H4 (cell line): Measurements from ENCODE around the gene NECTIN1. TPM values are rescaled to one million over a fixed set of nuclear protein-coding genes. Genes with fewer than 3 reads are reported as not detected.

Experiments
- DNase-seq: peaks from one replicate; pipeline ENCODE4 v3.0.0-alpha.2; 2015; ENCODE audit warnings: low spot score
- total RNA-seq: library from RNA; depleted of rRNA; stranded (reverse); fragments of >200 nt; shearing (Covaris generic); gene quantifications from 2 replicates; pipeline ENCODE4 v1.2.3, GENCODE V29; 2014

The NECTIN1 gene
- total RNA-seq, 1 experiment from 2014 or later: 6.6 TPM

- no peak for DNase-seq
Observed at GRCh38 chr11:119672597-119672996, 56.4 kb downstream of the NECTIN1 start.

DNA sequence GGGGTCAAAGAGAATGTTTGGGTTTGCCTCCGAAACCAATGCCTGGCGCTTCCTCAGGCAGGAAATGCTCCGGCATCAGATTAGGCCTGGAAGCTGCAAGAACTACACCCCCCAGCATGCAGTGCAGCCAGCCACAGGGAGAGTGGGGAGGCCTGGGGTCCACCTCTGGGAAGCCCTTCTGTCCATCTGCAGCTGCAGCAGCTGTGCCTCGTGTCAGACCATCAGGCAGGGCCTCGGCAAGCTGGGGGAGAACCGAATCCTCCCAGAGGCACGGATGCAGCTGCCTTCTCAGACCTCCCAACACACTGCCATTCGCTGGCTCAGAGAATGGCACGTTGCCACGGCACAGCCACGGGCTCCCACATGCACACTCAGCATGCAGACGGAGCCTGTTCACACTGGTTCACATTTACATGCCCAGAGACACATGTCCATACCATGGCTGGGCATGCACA lies 57.4 kb downstream of the NECTIN1 start:
- DNase-seq: no peak

GRCh38 chr11:119671051-119671450 lies 57.9 kb downstream of the NECTIN1 start:
- no peak for DNase-seq

DNA sequence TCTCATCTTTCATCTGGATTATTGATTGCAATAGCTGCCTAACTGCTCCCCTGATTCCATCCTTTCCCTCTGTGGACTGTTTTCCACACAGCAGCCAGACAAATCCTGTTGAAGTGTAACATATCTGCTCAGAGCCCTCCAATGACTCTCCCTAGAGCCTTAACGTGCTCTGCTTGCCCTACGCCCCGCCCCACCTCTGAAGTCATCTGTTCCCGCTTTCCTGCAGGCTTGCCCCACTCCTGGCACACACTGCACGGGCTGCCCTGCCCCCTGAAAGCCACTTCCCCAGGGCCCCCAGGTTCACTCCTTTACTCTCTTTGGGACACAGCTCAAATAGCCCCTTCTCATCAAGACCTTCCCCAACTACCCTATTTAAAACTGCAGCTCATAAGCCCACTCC lies 59.5 kb downstream of the NECTIN1 start:
- DNase-seq: no peak

DNA sequence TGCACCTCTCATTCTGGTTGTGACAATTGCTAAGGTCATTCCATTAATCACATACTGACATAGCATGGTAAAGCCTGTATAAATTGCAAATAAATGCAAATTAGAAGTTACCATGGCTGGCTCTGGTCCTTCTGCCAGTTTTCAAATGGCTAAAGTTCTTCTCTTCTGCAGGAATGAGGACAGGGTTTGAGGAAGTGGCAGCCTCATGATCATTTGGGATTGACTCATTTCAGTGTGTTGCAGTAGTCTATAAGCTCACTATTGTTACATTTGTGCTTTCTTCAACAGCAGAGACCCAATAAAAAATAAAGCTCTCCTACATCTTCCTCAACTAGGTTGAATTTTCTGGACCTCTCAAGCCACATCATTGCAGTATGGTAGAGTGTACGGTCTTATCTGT lies 60.3 kb downstream of the NECTIN1 start:
- DNase-seq: no peak

DNA sequence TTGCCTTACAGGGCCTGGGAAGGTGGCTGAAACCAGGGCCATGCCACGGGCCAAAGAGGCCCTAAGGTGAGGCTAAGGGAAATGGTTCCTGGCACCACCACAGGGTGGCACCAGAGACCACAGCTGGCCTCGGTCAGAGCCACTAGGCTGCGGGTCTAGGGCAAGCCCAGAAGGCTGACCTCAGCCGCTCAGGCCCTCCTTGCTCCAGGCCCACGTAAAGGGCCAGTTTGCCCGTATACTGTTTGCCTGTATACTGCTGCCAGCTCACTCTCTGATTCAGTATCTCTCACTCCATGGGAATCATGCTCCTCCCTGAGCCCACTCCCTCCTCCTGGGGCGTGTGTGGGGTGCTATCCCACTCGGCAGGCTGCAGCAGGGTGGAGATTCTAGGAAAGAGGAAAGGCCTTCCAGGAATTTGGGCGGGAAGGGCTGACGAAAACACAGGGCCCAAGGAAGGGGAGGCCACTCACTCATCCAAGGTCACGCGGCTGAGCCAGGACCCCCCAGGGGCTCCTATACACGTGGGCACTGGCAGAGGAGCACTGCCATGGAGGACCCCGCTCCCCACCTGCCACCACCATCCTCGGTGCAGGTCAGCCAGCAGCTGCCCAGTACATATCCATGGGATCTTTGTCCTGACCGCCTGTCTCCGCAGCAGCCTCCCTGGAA lies 62.4 kb downstream of the NECTIN1 start:
- peak; percentile 42 for DNase-seq

DNA sequence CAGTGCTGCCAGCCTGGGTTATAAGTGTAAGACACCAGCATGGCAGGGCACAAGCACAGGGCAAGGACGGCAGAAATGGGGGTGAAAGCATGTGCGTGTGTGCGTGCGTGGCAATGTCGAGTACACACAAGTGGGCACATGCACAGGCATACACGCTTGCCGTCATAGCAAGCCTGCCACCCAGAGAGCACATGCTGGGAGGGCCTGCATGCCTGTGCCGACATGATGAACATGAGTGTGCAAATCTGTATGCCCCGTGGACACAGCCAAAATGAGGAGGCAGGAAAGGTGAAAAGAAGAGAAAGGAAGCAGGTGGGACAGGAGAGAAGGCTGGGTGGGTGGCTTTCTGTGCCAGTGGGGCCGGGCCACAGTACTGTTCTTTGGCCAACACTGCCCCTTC lies 62.9 kb downstream of the NECTIN1 start:
- DNase-seq: no peak

- DNase-seq: no peak
Observed at GRCh38 chr11:119664701-119665420, 64.1 kb downstream of the NECTIN1 start.

GRCh38 chr11:119664063-119664572 lies 64.9 kb downstream of the NECTIN1 start:
- no peak for DNase-seq

DNA sequence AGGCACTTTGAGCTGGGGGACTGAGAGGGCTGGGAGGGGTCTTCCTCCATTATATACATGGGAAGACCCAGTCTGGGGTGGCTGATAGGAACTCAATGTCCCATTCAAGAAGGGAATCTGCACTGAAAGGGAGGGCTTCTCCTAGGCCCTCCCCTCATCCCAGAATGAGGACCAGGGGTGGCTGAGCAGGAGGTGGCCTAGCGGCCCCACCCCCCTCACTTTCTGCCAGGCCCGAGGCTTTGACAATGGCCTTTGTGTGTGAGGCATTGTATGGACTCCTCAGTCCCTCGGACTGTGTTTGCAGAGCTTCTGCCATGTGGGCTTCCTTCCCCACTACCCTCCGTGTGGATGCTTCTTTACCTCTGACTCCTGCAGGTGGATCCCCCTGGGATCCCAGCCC lies 65.7 kb downstream of the NECTIN1 start:
- no peak for DNase-seq

- no peak for DNase-seq
Observed at GRCh38 chr11:119661226-119661625, 67.8 kb downstream of the NECTIN1 start.

DNA sequence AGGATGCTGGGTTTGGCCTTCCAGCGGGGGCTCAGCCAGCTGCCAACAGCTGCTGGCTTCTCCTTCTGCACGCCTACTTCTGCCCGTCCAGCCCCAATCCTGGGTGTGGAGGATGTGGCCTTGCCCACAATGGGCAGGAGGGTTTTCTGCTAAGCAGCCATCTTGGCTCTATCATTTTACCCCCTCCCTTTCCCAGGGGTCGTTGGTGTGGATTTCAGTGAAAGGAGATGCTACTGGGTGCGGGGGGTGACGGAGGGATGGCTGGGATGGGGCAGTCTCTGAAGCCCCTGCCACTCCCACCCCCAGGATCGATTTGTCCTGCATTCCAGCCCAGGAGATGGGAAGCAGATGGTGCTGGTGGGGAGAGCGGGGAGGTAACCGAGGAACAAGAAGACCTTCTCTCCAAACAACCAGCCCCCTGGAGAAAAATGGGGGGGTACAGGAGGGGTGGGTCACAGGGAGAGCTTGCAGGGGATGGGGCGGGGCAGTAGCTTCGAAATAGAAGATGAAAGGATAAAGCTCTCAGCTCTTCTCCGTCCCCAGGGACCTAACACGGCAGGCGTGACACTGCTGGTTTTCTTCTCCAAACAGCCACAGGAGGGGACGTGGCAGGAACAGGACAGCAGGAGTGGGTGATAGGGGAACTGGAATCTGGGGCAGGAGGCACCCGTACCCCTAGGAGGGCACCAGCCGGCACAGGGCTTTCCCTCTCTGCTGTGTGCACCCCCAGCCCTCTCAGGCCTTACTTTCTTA lies 68.9 kb downstream of the NECTIN1 start:
- no peak for DNase-seq

DNA sequence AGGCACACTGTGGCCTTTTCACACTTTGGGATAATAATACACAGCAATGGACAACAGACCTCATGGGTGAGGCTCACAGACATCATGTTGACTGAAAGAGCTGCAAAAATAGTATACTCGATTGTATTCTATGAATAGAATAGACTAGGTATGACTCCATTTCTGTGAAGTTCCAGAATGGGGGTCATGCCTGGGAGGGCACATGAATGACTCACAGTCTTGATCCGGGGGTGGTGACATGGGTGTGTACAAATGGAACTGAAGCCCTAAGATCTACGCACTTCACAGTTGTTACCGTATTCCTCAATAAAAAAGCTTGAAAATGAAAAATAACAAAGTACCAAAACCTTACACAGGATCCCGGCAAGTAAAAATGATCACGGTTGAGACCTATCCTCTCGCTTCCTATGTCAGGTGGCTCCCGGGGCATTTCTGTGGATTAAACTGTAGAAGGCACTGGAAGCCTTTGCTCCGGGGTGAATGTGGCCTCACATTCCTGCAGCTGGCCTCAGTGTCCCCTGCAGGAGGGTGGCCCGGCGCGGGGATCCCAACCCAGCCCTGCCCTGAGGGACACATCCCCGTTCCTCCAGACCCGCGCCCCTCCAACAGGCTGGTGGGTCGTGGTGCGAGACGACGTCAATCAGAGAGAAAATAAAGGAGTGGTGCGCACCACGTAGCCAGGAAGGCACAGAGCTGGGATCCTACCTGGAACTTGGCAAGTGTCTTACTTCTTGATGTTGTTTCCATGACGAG lies 75.9 kb downstream of the NECTIN1 start:
- no peak for DNase-seq

GRCh38 chr11:119651802-119652584 lies 77.0 kb downstream of the NECTIN1 start:
- no peak for DNase-seq

DNA sequence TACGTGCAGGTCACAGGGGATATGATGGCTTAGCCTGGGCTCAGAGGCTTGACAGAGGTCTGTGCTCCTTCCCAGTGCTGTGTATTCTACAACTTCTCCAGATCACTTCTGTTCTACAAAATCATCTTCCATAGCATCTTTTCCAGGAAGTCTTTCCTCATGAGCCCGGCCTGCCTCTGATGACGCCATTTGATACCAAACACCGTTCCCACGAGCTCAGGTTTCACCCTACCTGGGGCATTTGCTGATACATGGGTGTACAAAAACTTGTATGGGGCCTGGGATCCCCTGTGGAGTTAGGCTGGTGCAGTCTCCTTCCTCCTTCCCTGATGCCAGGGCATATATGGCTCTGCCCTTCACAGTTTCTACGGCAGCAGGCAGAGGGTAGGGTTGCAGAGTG lies 78.7 kb downstream of the NECTIN1 start:
- DNase-seq: no peak

DNA sequence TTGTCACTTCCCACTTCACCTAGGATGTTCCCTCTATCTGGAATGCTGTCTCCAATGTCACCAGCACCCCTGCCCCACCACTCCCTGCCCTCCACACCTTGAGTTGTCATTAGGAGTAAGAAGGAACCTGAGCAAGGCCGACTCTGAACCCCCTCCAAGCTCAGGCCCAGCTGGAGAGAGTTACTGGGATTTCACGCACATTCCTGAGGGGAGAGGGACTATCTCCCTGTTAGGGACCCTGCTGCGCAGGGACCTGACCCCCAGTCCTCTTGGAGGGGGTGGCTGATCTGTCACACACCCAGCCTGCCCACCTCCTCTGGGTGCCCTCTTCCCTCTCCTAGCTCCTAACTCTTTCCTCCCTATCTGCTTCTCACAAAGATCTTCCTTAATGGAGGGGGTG lies 81.7 kb downstream of the NECTIN1 start:
- no peak for DNase-seq

DNA sequence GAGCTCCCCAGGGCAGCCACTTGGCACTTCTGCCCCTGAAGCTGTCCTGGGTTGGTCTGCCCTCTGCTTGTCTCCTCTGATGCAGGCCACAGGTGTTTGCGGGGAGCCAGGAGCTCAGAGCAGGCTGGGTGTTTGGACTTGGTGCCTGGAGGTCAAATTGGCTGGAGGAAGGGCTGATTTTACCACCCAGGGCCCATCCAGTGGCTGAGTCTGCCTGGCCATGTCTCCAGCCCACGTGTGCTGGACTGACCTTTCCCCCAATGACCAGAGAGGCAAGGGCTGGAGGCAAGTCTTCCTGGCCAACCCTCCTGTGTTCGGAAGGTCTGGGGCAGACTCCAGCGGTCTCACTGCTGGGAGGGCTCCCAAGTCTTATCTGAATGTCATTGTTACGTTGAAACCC lies 84.0 kb downstream of the NECTIN1 start:
- no peak for DNase-seq

GRCh38 chr11:119644502-119644901 lies 84.5 kb downstream of the NECTIN1 start:
- DNase-seq: no peak

DNA sequence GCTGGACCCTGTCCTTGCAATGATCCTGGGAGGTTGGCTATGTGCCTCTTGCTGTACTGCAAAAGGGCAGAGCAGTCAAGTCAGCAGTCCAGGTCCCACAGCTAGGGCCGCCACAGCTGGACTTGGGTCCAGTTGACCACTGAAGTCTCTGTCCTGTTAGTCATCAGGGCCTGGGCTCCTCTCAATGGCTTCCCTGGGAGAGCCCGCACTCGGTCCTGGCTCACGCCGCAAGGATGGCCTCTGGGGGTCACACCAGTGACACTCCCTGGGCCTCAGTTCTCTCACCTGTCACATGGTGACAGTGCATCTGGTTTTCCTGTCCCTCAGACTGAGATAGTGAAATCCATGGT lies 85.1 kb downstream of the NECTIN1 start:
- DNase-seq: no peak

DNA sequence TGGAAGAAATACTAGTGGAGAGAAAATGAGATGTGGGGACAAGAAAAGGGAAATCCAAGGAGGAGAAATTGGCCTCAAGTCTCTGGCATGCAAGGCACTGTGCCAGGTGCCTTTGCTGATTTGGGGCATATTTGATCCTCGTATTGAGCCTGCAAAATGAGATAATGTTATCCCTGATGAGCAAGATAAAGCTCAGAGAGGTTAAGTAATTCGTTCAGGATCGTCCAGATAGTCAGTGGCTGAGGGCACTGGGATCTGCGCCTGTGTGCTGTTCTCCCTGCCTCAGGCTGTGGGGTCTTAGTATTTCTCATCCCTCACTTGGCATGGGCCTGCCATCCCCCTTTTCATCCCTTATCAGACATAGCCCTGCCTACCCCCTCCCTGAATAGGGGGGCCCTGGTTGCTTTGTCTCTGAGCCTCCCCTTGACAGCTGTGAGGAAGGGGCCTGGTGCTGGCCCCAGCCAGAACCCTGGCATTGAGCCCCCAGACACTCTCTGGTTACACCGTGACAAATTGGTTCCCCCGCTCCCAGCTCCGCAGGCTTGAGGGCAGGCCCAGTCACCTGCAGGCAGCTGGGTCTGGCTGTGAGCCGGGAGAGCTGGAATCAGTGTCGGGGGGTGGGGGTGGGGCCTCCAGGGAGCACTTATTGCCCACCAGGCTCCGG lies 85.7 kb downstream of the NECTIN1 start:
- no peak for DNase-seq
